Renal pelvis (tissue), 4 donors: ENCODE results near the gene SLC8A2. TPM values are rescaled to one million over a fixed set of nuclear protein-coding genes. Genes with fewer than 3 reads are reported as not detected.

Experiments
- DNase-seq: peaks from one replicate; pipeline ENCODE4 v3.0.0-alpha.2; 2013
- polyA plus RNA-seq, 3 donors: library from polyadenylated mRNA; unstranded; fragments of 120-200 nt; gene quantifications; one replicate each; pipeline ENCODE4 v1.2.1, GENCODE V29; 2013; ENCODE audit not compliant: insufficient read length in 3 of 3

Gene SLC8A2
- polyA plus RNA-seq, 3 donors: 0.21 to 0.28 TPM; not detected in 1

DNA sequence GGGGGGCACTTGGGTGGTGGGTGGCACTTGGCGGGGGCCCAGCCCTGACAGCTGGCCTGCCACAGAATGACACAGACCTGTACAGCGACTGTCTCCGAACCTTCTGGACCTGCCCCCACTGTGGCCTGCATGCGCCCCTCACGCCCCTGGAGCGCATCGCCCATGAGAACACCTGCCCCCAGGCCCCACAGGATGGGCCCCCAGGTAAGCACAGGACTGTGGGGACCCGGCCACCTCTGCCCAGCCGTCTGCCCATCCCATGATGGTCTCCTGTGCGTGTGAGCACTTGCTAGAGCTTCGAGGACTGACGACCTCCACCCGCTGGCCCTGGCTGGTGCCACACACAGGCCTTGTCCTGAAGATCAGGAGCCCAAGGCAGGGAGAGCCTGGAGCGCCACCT is 90.6 kb downstream of the SLC8A2 start:
- no peak for DNase-seq

GRCh38 chr19:47380559-47380958 is 91.1 kb downstream of the SLC8A2 start:
- no peak for DNase-seq

- no peak for DNase-seq
Observed at GRCh38 chr19:47379381-47379938, 92.2 kb downstream of the SLC8A2 start.

GRCh38 chr19:47378246-47378645 is 93.4 kb downstream of the SLC8A2 start:
- no peak for DNase-seq

Other genes starting within 250 kb of the SLC8A2 start
- 1 to 10 TPM; 1.9 to 2.5 (median 2.4) TPM for gene BBC3, start 240.7 kb downstream of the SLC8A2 start, polyA plus RNA-seq
- gene CCDC9, start 215.4 kb downstream of the SLC8A2 start, polyA plus RNA-seq: 10 to 100 TPM; 25.8 to 30.2 (median 26.0) TPM
- gene INAFM1, start 197.0 kb downstream of the SLC8A2 start, polyA plus RNA-seq: 10 to 100 TPM in 2 of 3 donors, 1 to 10 TPM in 1; 8.4 to 12.4 (median 11.1) TPM
- gene C5AR1, start 162.0 kb downstream of the SLC8A2 start, polyA plus RNA-seq: 1 to 10 TPM; 2.9 to 7.4 (median 7.1) TPM
- gene C5AR2, start 139.7 kb downstream of the SLC8A2 start, polyA plus RNA-seq: under 1 TPM; 0.28 to 0.47 (median 0.35) TPM
- 10 to 100 TPM; 18.3 to 20.4 (median 18.4) TPM for gene DHX34, start 122.6 kb downstream of the SLC8A2 start, polyA plus RNA-seq
- 10 to 100 TPM; 16.6 to 24.1 (median 17.7) TPM for gene MEIS3, start 52.4 kb downstream of the SLC8A2 start, polyA plus RNA-seq
- gene KPTN, start 12.3 kb upstream of the SLC8A2 start, polyA plus RNA-seq: 10 to 100 TPM; 13.8 to 15.9 (median 14.6) TPM
- gene NAPA, start 43.2 kb upstream of the SLC8A2 start, polyA plus RNA-seq: 100 to 1,000 TPM; 152 to 174 (median 169) TPM
- under 1 TPM; 0.20 to 0.40 (median 0.40) TPM for gene ZNF541, start 101.3 kb upstream of the SLC8A2 start, polyA plus RNA-seq
- 10 to 100 TPM; 14.1 to 19.7 (median 17.1) TPM for gene BICRA, start 137.2 kb upstream of the SLC8A2 start, polyA plus RNA-seq
- 10 to 100 TPM; 26.1 to 42.0 (median 34.8) TPM for gene EHD2, start 241.5 kb upstream of the SLC8A2 start, polyA plus RNA-seq